HG03432 (cell line): ENCODE data around the gene SORCS3.

Experiments used
- ATAC-seq: cut with Tn5 transposase; IDR thresholded peaks from one replicate; pipeline ENCODE4 v1.9.1; 2021; ENCODE audit warnings: mild to moderate bottlenecking, moderate library complexity; ENCODE audit not compliant: unreplicated experiment

Gene SORCS3

DNA sequence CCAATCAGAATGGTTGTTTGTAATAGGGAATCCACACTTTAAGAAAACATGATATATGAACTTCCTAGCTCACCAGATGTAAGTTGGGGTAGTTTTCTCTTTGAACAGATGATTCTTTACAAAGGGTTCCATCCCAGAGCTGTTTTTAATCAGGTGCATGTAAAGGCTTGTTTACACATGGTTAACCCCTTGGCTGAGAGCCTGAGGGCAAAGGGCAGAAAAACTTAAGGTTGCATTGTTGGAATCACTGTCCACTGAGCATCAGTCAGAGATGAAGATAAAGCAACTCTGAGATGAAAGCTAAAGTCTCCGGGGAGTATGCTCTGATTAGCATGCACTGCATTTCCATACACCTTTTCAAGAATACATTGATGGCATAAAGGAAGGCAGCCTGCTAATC, 518.2 kb downstream of the SORCS3 start:
- ATAC-seq, result no peak

DNA sequence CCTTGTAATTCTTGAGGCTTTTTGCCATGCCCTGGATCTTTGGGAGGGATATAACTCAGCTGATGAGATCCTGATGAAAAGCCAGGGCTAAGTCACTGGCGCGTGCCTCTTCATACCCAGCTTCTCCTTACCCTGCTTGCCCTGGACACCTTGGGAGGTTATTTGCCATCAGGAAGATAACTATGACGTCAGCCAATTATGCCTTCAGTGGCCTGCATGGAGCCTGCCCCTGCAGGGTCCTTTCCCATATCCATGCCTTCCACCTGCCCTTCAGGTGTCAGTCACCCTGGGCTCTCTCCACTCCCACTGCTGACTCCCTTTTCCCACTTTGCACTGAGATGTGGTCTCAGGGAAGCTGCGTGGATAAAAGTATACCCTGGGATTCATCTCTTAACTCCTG, 520.1 kb downstream of the SORCS3 start:
- ATAC-seq, result no peak

DNA sequence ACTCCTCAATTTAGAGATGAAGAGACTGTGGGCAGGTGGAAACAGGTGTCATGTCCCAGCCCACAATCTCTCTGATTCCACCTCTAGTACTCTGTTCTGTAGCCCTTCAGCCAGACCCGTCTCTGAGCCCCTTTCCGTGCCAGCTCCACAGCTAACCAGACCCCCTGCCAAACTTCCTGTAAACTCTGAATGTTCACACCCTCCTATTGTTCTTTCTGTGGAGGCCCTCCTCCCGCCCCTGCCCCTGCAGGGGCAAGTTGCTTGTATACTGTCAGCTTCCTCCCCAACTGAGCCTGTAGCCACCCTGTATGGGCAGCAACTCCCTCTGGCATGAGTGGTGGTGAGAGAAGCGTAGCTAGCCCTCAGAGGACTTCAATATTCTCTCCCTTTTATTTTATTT, 520.7 kb downstream of the SORCS3 start:
- no peak for ATAC-seq

DNA sequence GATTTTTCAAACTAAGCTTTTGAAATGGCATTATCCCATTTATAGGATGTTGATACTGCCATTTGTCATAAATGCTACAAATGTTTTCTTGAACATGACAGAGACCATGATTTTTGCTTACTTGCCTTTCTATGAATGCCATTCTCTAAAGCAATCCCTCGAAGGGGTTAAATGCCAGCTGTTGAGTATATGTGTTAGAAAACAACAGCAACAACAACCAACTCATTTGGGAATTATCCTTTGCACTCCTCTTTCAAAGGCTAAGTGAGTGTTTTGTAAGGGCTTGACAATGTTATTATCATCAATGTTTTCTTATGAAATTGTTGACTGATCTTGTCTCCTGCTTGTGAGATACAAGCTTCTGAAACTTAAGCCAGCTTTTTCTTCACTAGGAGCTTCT, 529.4 kb downstream of the SORCS3 start:
- no peak for ATAC-seq

DNA sequence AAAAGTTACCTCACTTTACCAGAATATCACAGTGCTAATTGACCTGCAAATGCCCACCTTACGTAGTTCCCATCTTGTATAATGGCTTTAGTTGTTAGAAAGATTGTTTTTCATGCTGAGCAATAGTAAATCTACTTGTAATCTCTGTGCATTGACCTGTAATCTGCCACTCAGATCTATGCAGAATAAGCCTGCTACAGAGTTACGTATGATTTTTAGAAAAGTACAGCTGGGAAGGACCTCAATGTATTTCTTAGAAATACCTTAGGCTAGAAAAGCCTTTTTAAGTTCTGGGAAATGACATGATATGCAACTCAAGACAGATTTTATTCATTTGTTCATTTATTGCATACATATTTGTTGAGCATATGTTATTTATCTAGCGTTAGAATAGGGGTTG, 530.9 kb downstream of the SORCS3 start:
- no peak for ATAC-seq

DNA sequence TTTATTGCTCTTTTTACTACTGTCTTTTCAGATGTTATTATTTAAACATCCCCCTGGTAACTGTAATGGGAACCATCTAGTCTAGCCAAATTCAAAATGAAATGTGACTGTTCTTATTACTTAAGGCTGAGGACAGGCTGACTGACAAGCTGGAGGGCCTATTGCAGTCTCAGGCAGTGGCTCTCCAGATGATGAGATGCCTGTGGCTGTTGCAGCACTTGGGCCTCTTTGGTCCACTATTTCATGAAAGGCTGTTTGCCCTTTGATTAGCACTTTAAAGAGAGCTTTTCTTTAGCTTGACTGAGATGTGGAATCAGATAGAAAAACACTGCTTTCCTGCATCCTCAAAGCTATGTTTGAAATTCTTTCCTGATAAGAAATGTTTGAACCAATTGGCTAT, 540.5 kb downstream of the SORCS3 start:
- ATAC-seq, result no peak

DNA sequence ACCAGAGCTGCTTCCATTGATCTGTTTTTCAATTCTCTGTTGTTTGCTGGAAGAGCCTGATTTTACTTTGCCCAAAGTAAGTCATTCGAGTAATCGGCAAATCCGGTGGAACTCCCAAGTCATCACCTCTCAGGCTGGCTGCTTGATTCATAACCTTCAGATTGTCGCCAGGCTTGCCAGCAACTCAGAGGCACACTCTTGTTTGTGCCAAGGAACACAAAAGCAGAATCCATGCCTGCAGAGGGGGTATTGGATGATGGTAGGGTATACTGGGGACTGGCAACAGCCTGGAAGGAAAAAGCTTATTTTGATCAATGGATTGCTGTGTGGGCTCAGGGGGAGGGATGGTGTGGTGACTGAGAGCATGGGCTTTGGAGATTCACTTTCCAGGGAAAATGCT, 542.4 kb downstream of the SORCS3 start:
- ATAC-seq, result no peak

DNA sequence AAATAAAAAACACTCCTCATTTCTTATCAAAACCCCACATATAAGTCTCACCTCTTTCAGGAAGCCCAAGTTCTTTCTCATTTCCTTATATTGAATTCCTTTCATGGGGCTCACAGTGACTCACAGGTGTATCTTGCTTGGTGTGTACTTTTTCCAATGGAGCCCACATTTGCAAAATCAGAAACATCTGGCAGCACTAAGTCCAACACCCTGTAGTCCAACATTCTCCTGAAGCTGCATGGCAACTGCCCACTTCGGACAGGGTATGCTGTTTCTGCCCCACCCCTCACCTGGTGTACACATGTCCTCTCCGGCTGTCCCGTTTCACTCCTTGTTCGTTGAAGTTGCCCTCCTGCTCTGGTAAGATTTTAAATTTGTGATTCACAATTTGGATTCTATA, 544.1 kb downstream of the SORCS3 start:
- no peak for ATAC-seq

DNA sequence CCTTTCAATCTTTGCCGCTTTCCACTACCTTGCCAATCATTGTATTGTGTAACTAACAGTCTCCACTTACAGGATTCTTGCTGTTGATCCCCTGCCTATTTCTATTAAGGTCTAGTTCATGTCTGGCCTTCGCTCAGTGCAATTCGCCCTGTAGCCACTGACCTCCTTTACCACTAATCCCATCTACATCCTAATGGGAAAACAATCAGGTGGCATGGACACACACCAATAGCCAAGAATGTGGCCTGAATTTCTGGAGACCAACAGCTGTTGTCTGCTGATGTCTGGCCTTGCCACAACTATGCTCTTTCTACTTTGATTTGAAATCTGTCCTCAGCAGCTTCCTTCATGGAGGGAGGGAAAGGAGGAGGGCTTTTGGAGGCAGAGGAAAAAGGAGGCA, 546.2 kb downstream of the SORCS3 start:
- ATAC-seq, result no peak

DNA sequence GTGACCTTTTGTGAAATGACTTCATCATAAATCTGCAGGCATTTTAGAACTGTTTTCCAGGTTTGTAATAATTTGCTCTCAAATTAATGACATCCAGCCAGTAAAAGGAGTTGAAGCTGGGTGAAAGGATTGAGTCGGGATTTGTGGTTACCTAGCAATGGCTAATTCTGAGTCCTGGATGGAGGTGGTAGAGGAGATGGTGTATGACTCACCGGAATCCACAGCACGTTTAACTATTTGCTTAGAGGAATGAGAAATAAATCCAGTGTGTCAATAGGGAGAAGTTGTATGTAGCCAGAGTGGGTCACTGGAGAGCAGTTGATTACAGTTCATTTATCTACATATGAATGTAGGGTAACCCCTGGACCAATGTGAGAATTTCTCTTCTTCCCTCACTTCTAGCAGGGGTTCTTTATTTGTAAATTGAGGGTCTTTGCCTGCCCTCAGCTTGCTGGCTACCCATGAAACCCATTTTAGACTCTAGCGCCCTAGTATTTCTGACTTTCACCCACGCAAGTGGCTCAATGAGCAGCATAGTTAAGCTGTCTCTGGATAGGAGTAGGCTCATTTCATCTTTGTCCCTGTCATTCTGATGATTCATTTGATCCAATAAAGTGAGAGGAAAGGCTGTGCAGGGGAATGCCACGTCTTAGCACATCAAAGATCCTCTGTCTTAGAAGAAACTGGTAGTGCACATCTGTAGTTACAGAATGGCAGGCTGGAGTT, 547.8 kb downstream of the SORCS3 start:
- ATAC-seq, result no peak

DNA sequence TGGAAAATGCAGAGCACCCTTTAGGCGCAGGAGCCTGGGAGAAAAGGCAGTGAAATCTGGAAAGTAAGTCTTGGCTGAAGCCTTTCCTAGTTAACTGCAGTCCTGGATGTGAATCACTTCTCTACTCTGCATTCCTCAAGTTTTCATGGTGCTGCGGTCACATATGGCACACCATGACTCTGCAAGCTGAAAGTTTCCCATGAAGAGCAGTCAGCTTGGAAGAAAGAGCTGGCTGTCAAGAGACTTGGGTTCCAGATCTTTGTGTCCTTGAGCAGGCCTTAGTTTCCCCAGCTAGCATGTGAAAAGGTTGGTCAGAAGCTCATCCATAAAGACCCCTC, 548.3 kb downstream of the SORCS3 start:
- ATAC-seq, result no peak

DNA sequence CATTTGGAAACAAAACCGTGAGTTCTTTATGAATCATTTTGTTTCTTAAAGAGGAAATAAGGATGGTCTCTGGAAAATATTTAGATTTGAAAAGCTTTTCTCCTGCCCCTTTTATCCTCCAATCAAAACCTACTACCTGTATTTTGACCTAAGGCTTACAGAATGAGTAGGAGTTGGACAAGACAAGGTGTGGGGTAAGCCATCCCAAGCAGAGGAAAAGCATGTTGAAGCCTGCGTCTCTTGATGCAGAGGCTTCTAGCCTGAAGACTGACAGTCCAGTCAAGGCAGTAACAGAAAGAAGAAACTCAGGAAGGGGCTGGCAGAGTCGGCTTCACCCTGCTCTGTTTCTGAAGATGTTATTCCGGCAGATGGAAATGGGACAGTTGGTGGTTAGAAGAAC, 551.1 kb downstream of the SORCS3 start:
- ATAC-seq, result no peak

DNA sequence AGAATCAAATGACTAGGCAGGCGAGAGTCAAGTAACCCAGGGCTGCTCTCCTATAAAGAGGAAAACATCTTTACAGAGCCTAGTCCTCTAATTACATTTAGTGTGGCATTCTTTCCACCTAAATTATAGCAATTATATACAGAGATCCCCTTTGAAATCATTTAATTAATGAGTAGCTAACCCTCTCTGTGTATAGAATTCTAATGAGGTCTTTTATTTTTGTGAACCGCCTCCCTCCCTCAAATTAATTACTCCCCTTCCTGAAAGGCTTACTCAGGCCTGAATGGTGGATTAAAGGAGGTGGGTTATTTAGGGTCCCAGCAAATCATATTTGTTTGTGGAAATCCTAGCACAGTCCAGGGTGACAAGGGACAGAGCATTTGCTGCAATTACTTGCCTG, 551.8 kb downstream of the SORCS3 start:
- ATAC-seq, result no peak

DNA sequence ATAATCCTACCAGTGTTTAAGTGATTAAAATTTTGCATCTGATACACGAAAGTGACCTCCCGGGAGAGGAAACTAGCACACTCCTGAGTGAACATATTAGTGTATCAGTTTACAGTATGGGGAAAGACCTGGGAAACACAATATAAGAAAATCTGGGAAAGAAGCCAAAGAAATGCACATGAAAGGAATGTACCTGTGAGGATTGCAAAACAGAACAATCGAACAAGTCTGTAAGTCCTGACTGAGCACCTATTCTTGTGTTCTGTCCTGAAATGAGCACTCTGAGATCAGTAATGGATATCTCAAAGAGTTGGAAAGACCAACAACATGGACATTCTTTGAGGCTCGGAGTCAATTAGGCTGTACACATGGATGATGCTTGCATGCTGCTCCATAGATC, 554.7 kb downstream of the SORCS3 start:
- no peak for ATAC-seq

DNA sequence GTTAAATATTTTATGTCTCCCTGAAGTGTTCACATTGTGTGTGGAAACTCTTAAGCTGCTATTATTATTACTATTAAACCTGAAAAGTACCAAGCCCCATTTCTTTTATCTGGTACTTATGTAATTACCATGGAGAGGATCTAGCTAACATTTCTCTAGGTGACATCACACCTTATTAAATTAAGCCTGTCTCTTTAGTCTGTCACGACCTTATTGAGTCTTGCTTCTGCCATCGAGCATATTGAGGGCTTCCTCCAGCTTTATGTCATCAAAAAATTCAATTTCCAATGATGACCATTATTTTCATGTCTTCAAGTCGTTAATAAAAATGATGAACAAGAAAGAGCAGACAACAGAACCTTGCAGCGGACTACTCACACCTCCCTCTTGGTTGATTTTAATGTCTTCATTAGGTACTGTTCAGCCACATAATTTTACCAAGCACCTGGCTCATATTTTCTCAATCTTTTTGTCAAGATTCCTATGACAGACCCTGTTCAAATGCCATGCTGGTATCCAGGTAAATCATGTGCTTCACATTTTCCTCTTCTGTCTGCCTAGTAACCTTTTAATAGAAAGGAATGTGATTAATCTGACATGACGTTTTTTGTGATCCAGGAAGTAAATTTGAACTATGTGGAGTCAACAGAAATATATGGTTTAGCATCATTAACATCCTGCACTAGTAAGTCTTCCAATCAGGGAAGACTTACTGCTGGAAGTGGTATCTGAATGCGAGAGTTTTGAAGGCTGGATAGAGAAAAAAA, 556.7 kb downstream of the SORCS3 start:
- no peak for ATAC-seq

DNA sequence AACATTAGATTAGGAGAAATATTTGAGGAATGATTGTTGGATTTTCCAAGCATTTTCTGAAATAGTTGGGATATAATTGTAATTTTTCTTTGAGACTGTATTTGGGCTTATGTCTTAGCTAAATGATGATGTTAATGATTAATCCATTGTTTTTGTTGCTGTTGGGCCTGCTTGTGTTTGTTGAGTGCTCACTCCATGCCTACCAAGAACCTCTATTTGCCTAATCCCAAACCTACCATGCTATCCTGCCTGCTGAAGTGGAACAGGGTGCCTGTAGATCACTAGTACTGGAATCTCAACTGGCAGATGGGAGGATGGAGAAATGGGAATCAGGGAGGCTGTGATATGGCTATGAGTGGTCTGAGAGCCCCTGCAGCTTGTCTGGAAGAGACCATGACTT, 565.5 kb downstream of the SORCS3 start:
- ATAC-seq, result no peak

DNA sequence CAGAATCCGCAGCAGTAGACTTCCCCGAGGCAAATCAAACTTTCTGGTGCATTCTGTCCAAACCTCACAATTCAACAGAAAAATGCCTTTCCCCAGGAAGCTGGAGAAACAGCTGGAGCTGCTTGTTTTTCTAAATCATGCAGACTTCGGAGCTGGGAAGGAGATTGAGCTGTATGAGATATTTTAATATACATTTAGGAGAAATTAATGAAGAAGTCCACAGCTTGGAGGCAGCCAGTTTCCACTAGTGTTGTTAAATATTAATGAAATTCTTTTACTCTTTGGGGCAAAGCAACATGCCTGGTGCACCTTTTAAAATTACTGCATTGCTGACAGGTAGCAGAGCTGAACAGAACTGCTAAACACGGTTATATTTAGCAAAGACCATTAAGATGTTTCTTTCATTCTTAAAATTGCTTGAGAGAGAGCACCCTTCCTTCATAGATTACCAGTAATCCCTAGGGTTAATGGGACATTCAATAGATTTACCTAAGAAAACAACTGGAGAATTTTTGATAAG, 566.4 kb downstream of the SORCS3 start:
- ATAC-seq, result no peak

DNA sequence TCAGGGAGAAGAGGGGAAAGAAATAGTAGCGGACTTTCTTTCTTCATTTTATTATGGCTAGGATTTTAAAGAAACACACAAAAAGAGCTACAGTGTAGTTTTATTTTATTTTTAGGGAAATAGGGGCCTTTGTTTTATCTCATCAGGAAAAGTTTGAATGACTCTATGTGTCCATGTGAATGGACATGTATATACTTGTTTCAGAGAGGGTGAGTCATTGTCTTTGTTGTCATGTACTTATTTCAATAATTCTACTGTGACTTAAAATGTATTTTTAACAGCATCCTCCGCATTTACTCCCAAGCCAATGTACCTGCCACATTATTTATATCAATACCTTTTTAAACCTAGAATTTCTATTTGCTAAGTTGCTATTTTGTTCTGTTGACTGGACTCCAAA, 569.5 kb downstream of the SORCS3 start:
- ATAC-seq, result no peak

DNA sequence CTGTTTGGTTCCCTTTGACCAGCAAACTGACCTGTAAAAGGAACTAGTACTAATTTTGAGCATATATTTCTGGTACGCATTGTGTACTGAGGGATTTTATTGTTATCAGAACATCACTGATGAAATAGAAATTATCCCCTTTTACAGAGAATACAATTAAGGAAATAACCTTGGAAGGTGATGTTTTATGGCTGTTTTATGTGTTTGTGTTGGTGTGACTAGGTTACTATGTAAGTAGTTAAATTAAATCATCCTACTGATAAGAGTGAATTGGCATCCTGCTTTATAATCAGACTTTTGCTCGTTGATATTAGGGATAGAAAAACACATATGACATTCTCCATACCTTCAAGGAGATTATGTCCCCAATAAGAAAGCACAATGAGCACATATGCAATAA, 596.6 kb downstream of the SORCS3 start:
- ATAC-seq, result no peak

DNA sequence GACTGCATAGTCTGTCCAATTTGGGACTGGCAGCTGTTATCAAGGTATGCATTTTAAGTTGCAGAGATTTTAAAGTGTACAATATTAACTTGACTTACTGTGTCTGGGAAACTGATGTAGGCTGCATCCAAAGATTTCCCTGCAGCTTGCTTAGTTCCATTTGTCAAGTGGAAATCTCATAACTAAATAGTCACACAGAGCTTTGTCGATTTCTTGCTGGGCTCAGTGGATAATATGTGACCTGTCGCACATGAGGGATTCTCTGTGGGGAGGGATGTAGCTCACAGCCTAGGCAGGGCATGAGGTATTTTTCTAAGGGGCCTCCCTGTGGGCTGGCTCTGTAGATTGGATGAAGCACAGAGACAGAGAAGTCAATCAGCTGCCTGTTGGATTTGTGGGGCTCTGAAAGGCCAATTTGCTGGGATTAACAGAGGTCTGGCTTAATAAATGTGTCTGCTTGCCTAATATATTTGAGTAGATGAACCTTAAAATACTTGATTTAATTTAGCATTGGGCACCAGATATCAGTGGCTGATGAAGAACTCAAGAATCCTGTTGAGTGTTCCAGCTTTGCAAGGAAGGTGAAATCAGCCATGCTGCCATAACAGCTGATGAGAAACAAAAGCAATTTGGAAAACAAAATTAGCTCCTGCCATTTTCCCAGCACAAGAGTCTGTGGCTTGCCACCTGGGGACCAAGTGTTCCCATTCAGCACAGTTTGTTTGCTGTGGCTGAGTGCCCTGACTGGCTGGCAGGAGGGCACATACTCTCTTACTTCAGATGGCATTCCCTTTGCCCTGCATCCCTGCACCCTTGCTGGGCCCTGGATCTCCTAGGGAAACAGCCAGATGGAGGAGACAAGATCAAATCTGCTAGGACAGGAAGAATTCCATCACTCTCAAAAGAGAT, 598.5 kb downstream of the SORCS3 start:
- ATAC-seq, result no peak

DNA sequence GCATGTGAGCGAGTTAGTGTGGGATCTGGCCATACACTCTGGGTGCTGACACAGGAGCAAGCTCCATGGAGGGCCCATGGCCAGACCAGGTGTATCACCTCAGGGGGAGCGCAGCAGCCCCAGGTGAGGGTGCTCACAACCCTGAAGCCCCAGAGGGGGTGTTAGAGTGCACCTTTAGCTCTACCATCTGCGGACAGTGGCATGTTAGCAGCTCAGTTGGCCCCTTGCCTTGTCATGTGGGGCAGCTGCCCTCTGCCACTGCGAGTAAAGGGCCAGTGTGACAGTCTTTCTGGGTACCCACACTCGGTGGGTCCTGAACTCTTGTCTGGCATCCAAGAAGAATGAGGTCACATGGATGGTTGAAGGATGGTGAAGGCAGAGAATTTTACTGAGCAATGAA, 600.2 kb downstream of the SORCS3 start:
- ATAC-seq, result no peak

DNA sequence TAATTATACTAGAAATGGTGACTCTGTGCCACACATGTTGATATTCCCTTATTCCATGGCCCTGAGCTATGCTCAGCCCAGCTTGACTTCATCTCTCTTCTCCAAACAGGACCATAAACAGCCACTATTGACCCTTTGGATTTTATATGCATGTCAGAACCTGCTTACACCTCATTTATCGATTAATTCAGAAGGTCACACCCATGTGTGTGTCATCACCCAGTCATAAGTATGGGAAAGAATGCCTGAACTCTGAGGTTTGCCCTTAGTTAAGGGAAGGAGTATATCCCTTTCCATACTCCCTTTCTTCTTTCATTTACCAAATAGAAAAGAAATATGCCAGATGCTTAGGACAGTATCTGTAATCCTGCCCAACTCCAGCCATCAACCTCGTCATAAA, 602.3 kb downstream of the SORCS3 start:
- no peak for ATAC-seq
